OCI-LY1 (cell line): ENCODE results near the gene CPOX.

ENCODE experiments used
- H2AFZ ChIP-seq: fragments of 200-600 bp; sonication (generic), shearing (Covaris generic); 2 replicates; pipeline ENCODE4 v1.6.0; 2014; ENCODE audit warnings: antibody characterized with exemption, mild to moderate bottlenecking, low read length
- H3F3A ChIP-seq: fragments of 200-600 bp; sonication (generic), shearing (Covaris generic); 2 replicates; pipeline ENCODE4 v1.6.0; 2014; ENCODE audit warnings: mild to moderate bottlenecking, antibody characterized with exemption, low read length, moderate library complexity; ENCODE audit not compliant: insufficient read depth
- H3K27ac ChIP-seq: fragments of 200-600 bp; sonication (generic); 2 replicates; pipeline ENCODE4 v1.5.1; 2014; ENCODE audit warnings: low read length, mixed run types, mild to moderate bottlenecking, low read depth; ENCODE audit not compliant: poor library complexity, severe bottlenecking
- H3K27me3 ChIP-seq: fragments of 200-600 bp; sonication (generic); 2 replicates; pipeline ENCODE4 v1.6.0; 2014; ENCODE audit warnings: antibody characterized with exemption, mild to moderate bottlenecking, low read length, moderate library complexity; ENCODE audit not compliant: insufficient read depth
- H3K36me3 ChIP-seq: fragments of 200-600 bp; sonication (generic); 2 replicates; pipeline ENCODE4 v1.6.1; 2014; ENCODE audit warnings: mild to moderate bottlenecking, antibody characterized with exemption, low read length, moderate library complexity, mixed read lengths; ENCODE audit not compliant: insufficient read depth
- H3K4me1 ChIP-seq: fragments of 200-600 bp; sonication (generic); 2 replicates; pipeline ENCODE4 v1.5.1; 2014; ENCODE audit warnings: mild to moderate bottlenecking, low read length, moderate library complexity; ENCODE audit not compliant: insufficient read depth, severe bottlenecking
- H3K4me2 ChIP-seq: fragments of 200-600 bp; sonication (generic), shearing (Covaris generic); 2 replicates; pipeline ENCODE4 v1.6.1; 2014; ENCODE audit warnings: low read length
- H3K4me3 ChIP-seq: fragments of 200-600 bp; sonication (generic); 2 replicates; pipeline ENCODE4 v1.5.1; 2014; ENCODE audit warnings: low read length, low read depth, mild to moderate bottlenecking, mixed read lengths; ENCODE audit not compliant: poor library complexity, severe bottlenecking
- H3K79me2 ChIP-seq: fragments of 200-600 bp; shearing (Covaris generic); 2 replicates; pipeline ENCODE4 v1.6.1; 2016; ENCODE audit warnings: mixed run types, low read length, mixed read lengths; ENCODE audit not compliant: insufficient read depth
- H3K9ac ChIP-seq: fragments of 200-600 bp; sonication (generic), shearing (Covaris generic); 2 replicates; pipeline ENCODE4 v1.6.1; 2014; ENCODE audit warnings: mild to moderate bottlenecking, low read length, mixed read lengths
- H3K9me2 ChIP-seq: fragments of 200-600 bp; sonication (generic), shearing (Covaris generic); 2 replicates; pipeline ENCODE4 v1.6.1; 2014; ENCODE audit warnings: low read depth, mild to moderate bottlenecking, low read length, mixed read lengths
- H3K9me3 ChIP-seq: fragments of 200-600 bp; shearing (Covaris generic); 2 replicates; pipeline ENCODE4 v1.6.1; 2014; ENCODE audit warnings: low read length, mixed read lengths
- H4K20me1 ChIP-seq: fragments of 200-600 bp; sonication (generic), shearing (Covaris generic); 2 replicates; pipeline ENCODE4 v1.6.0; 2016; ENCODE audit warnings: mild to moderate bottlenecking, low read length; ENCODE audit not compliant: insufficient read depth
- EZH2 ChIP-seq: fragments of 200-600 bp; sonication (generic), shearing (Covaris generic); IDR thresholded peaks from 2 replicates; pipeline ENCODE4 v1.8.0; 2017; ENCODE audit warnings: borderline replicate concordance, mixed run types, mild to moderate bottlenecking, antibody characterized with exemption, low read length, moderate library complexity, mixed read lengths
- TF ChIP-seq, protein P1 (sequence below): fragments of 200-600 bp; sonication (generic), shearing (Covaris generic); IDR thresholded peaks from 2 replicates; pipeline ENCODE4 v1.5.1; 2017; ENCODE audit warnings: mild to moderate bottlenecking, antibody characterized with exemption, low read length, moderate library complexity, mixed read lengths

CPOX gene

DNA sequence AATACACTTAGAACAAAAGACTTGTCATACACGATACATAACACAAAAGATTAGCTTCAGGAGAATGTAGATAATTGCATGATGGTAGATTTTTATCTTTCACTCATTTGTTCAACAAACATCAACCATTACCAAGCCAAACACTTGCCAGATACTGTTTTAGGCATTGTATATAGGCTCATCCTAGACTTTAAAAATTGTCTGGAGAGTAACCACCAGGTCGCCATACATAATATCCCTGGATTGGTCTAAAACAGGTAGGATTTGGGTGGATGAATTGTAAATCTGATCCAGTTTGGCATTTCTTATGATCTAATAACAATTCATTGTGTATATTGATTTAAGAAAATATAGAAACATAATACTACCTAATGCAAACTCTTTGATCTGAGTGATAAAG, 38.8 kb downstream of the CPOX start:
- H3K4me1 ChIP-seq: peaks cover 44% of the 10 kb centered on the region
- no peak for TF ChIP-seq EZH2
- TF ChIP-seq, protein P1, sequence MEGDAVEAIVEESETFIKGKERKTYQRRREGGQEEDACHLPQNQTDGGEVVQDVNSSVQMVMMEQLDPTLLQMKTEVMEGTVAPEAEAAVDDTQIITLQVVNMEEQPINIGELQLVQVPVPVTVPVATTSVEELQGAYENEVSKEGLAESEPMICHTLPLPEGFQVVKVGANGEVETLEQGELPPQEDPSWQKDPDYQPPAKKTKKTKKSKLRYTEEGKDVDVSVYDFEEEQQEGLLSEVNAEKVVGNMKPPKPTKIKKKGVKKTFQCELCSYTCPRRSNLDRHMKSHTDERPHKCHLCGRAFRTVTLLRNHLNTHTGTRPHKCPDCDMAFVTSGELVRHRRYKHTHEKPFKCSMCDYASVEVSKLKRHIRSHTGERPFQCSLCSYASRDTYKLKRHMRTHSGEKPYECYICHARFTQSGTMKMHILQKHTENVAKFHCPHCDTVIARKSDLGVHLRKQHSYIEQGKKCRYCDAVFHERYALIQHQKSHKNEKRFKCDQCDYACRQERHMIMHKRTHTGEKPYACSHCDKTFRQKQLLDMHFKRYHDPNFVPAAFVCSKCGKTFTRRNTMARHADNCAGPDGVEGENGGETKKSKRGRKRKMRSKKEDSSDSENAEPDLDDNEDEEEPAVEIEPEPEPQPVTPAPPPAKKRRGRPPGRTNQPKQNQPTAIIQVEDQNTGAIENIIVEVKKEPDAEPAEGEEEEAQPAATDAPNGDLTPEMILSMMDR: no peak
- no peak overlapping the region for H3K4me2 ChIP-seq
- H3K27me3 ChIP-seq: no peaks in the 10 kb centered on the region
- no peaks in the 10 kb centered on the region for H3K9me2 ChIP-seq
- no peak overlapping the region for H2AFZ ChIP-seq
- no peak overlapping the region for H3K9ac ChIP-seq
- H3K27ac ChIP-seq: no peak overlapping the region
- no peak overlapping the region for H3K4me3 ChIP-seq
- H3K79me2 ChIP-seq: no peaks in the 10 kb centered on the region
- H3K9me3 ChIP-seq: no peaks in the 10 kb centered on the region
- no peaks in the 10 kb centered on the region for H3F3A ChIP-seq
- H3K36me3 ChIP-seq: no peaks in the 10 kb centered on the region
- H4K20me1 ChIP-seq: no peaks in the 10 kb centered on the region

DNA sequence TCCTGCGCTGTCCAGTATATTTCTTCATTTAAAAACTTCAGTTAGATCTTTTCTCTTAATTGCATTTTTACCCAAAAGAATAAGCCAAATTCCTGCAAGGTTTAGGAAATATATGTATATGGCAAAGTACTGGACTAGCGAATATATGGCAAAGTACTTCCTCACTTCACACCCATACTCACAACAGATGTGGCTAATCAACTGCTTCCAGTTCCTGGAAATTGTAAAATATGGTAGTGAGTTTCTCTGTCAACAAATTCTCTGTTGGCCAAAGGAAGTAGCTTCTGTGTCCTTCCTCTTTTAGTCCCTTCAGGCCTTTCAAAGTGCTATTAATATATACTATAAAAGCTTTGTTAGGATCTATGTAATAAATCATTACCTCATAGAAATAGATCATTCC, 39.7 kb downstream of the CPOX start:
- H3K4me2 ChIP-seq: no peak overlapping the region
- H3K9me2 ChIP-seq: no peaks in the 10 kb centered on the region
- no peaks in the 10 kb centered on the region for H3K9me3 ChIP-seq
- H3K27me3 ChIP-seq: no peaks in the 10 kb centered on the region
- H2AFZ ChIP-seq: no peak overlapping the region
- H3F3A ChIP-seq: no peaks in the 10 kb centered on the region
- no peaks in the 10 kb centered on the region for H4K20me1 ChIP-seq
- no peaks in the 10 kb centered on the region for H3K36me3 ChIP-seq
- peaks cover 53% of the 10 kb centered on the region for H3K4me1 ChIP-seq
- no peak overlapping the region for H3K27ac ChIP-seq
- no peak overlapping the region for H3K9ac ChIP-seq
- TF ChIP-seq, protein P1: no peak
- no peak for TF ChIP-seq EZH2
- H3K79me2 ChIP-seq: no peaks in the 10 kb centered on the region
- H3K4me3 ChIP-seq: no peak overlapping the region

DNA sequence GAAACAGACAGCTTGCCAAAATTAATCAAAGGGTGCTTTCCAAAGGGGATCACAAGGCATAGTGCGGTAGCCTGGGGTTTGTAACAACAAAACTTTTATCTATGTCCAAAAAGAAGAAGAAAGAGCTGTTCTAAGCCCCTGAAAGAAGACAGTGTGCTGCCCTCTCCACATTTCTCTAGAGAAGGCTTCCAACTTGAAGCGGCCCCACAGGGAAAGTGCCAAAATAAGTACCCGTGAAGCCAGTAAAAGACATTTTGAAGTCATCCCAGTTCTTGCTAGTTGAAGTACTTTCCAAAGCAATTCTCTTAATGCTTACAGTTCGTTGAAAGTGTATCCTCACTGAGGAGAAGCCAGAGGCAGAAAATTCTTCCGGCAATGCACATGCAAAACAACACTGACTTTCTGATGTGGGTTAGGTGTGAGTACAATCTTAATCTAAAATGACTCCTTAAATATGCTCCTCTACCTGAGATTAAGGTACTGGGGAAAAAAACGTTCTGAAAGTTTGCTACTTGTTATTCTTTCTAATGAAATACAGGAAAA, 40.3 kb downstream of the CPOX start:
- H3K79me2 ChIP-seq: no peaks in the 10 kb centered on the region
- H3K4me1 ChIP-seq: peaks cover 58% of the 10 kb centered on the region
- H3K9me3 ChIP-seq: no peaks in the 10 kb centered on the region
- no peak overlapping the region for H3K27ac ChIP-seq
- H2AFZ ChIP-seq: no peak overlapping the region
- TF ChIP-seq EZH2: no peak
- TF ChIP-seq, protein P1: no peak
- no peak overlapping the region for H3K9ac ChIP-seq
- no peaks in the 10 kb centered on the region for H3F3A ChIP-seq
- H3K9me2 ChIP-seq: no peaks in the 10 kb centered on the region
- no peaks in the 10 kb centered on the region for H4K20me1 ChIP-seq
- H3K36me3 ChIP-seq: no peaks in the 10 kb centered on the region
- no peak overlapping the region for H3K4me2 ChIP-seq
- no peaks in the 10 kb centered on the region for H3K27me3 ChIP-seq
- H3K4me3 ChIP-seq: no peak overlapping the region
